ENCODE data around the gene RNF157.

GRCh38 chr17:76267051-76267576, 26.8 kb upstream of the RNF157 start:
- TF ChIP-seq POLR2A (IDR thresholded peaks at IDR 0.05) = no peak
- no peak for TF ChIP-seq CTCF (IDR thresholded peaks at IDR 0.05)
- TF ChIP-seq POLR2AphosphoS5 (IDR thresholded peaks at IDR 0.05) = no peak
